H9 (cell line): ENCODE data around the gene PYGB. TPM values are rescaled to one million over a fixed set of nuclear protein-coding genes. Genes with fewer than 3 reads are reported as not detected.

Experiments used
- DNase-seq: peaks from one replicate; pipeline ENCODE4 v3.0.0-alpha.2; 2017
- H2AFZ ChIP-seq: one replicate; pipeline ENCODE4 v1.6.1; 2013; ENCODE audit warnings: mild to moderate bottlenecking, low read length, control low read depth, moderate library complexity
- H2AK5ac ChIP-seq: 2 replicates; pipeline ENCODE4 v1.6.1; 2013; ENCODE audit warnings: low read length, control low read depth, mixed read lengths; ENCODE audit not compliant: insufficient read length
- H2BK120ac ChIP-seq: one replicate; pipeline ENCODE4 v1.6.1; 2013; ENCODE audit warnings: low read depth, mild to moderate bottlenecking, low read length, control low read depth, inconsistent platforms; ENCODE audit not compliant: poor library complexity, severe bottlenecking
- H2BK12ac ChIP-seq: 2 replicates; pipeline ENCODE4 v1.6.1; 2013; ENCODE audit warnings: low read length, control low read depth, mixed read lengths, low read depth; ENCODE audit not compliant: insufficient read length
- H2BK15ac ChIP-seq: 2 replicates; pipeline ENCODE4 v1.6.1; 2013; ENCODE audit warnings: low read depth, low read length, control low read depth
- H2BK20ac ChIP-seq: one replicate; pipeline ENCODE4 v1.6.1; 2013; ENCODE audit warnings: low read depth, mild to moderate bottlenecking, low read length, control low read depth, inconsistent platforms; ENCODE audit not compliant: poor library complexity, severe bottlenecking
- H2BK5ac ChIP-seq: 2 replicates; pipeline ENCODE4 v1.6.1; 2013; ENCODE audit warnings: low read length, control low read depth, mixed read lengths; ENCODE audit not compliant: insufficient read length
- H3K14ac ChIP-seq: 2 replicates; pipeline ENCODE4 v1.6.1; 2013; ENCODE audit warnings: low read length, control low read depth; ENCODE audit not compliant: insufficient read depth
- H3K18ac ChIP-seq: 2 replicates; pipeline ENCODE4 v1.6.1; 2013; ENCODE audit warnings: low read depth, mild to moderate bottlenecking, mixed read lengths, low read length, control low read depth; ENCODE audit not compliant: insufficient read length
- H3K23ac ChIP-seq: 2 replicates; pipeline ENCODE4 v1.6.1; 2013; ENCODE audit warnings: low read length, control low read depth, mixed read lengths, low read depth; ENCODE audit not compliant: insufficient read length
- H3K23me2 ChIP-seq: 2 replicates; pipeline ENCODE4 v1.6.1; 2013; ENCODE audit warnings: low read depth, mild to moderate bottlenecking, mixed read lengths, low read length, control low read depth; ENCODE audit not compliant: insufficient read length, poor library complexity, severe bottlenecking
- H3K27ac ChIP-seq: 2 replicates; pipeline ENCODE4 v1.5.1; 2013; ENCODE audit warnings: low read length, control low read depth, mixed read lengths, low read depth; ENCODE audit not compliant: insufficient read length
- H3K27me3 ChIP-seq: 2 replicates; pipeline ENCODE4 v1.6.1; 2013; ENCODE audit warnings: low read length, control low read depth, inconsistent platforms; ENCODE audit not compliant: insufficient read depth
- H3K4ac ChIP-seq: 2 replicates; pipeline ENCODE4 v1.6.1; 2013; ENCODE audit warnings: low read depth, mild to moderate bottlenecking, control low read depth, inconsistent platforms, low read length, moderate library complexity
- H3K4me1 ChIP-seq: 2 replicates; pipeline ENCODE4 v1.6.1; 2013; ENCODE audit warnings: low read length, control low read depth, inconsistent platforms; ENCODE audit not compliant: insufficient read depth
- H3K4me2 ChIP-seq: 2 replicates; pipeline ENCODE4 v1.6.1; 2013; ENCODE audit warnings: low read length, control low read depth, mixed read lengths; ENCODE audit not compliant: insufficient read length, insufficient read depth
- H3K56ac ChIP-seq: 2 replicates; pipeline ENCODE4 v1.6.1; 2013; ENCODE audit warnings: low read depth, mild to moderate bottlenecking, mixed read lengths, low read length, control low read depth; ENCODE audit not compliant: insufficient read length
- H3K79me1 ChIP-seq: 2 replicates; pipeline ENCODE4 v1.6.1; 2013; ENCODE audit warnings: low read depth, mild to moderate bottlenecking, moderate library complexity, low read length, control low read depth, inconsistent platforms; ENCODE audit not compliant: insufficient read depth, poor library complexity, severe bottlenecking
- H3K79me2 ChIP-seq: 2 replicates; pipeline ENCODE4 v1.6.1; 2013; ENCODE audit warnings: low read length, control low read depth, inconsistent platforms; ENCODE audit not compliant: insufficient read depth
- H3K9ac ChIP-seq: 2 replicates; pipeline ENCODE4 v1.6.1; 2013; ENCODE audit warnings: low read length, control low read depth, mixed read lengths; ENCODE audit not compliant: insufficient read length; ENCODE audit errors: extremely low read depth
- H3K9me3 ChIP-seq: one replicate; pipeline ENCODE4 v1.6.1; 2013; ENCODE audit warnings: low read depth, low read length, inconsistent platforms; ENCODE audit not compliant: control insufficient read depth
- H3T11ph ChIP-seq: one replicate; pipeline ENCODE4 v1.6.1; 2013; ENCODE audit warnings: mild to moderate bottlenecking, low read length, control low read depth, inconsistent platforms
- H4K20me1 ChIP-seq: one replicate; pipeline ENCODE4 v1.6.1; 2013; ENCODE audit not compliant: control insufficient read depth, insufficient read length, insufficient read depth
- H4K5ac ChIP-seq: 2 replicates; pipeline ENCODE4 v1.6.1; 2013; ENCODE audit warnings: low read depth, mild to moderate bottlenecking, mixed read lengths, low read length, control low read depth; ENCODE audit not compliant: insufficient read length
- H4K8ac ChIP-seq: replicated peaks from 2 replicates; pipeline ENCODE4 v1.6.1; 2013; ENCODE audit warnings: low read length, control low read depth, mixed read lengths, low read depth; ENCODE audit not compliant: insufficient read length
- H4K91ac ChIP-seq: 2 replicates; pipeline ENCODE4 v1.6.1; 2013; ENCODE audit warnings: low read depth, mild to moderate bottlenecking, moderate library complexity, mixed read lengths, low read length, control low read depth; ENCODE audit not compliant: insufficient read length
- H3K27ac Mint-ChIP-seq, 3 experiments: 2 replicates in 2 of 3; 3 replicates in 1 of 3; pipeline ENCODE4 v1.8.0; 2020 to 2021; ENCODE audit warnings: mixed read lengths in 3 of 3, mild to moderate bottlenecking in 1 of 3, moderate library complexity in 1 of 3
- H3K27me3 Mint-ChIP-seq: 2 replicates; pipeline ENCODE4 v1.8.0; 2021; ENCODE audit warnings: low read depth, mild to moderate bottlenecking, moderate library complexity, mixed read lengths
- H3K36me3 Mint-ChIP-seq, 3 experiments: 2 replicates in 2 of 3; 3 replicates in 1 of 3; pipeline ENCODE4 v1.8.0; 2020 to 2021; ENCODE audit warnings: low read depth in 3 of 3, mixed read lengths in 3 of 3; ENCODE audit not compliant: insufficient read depth in 1 of 3
- H3K4me1 Mint-ChIP-seq, 2 experiments: 2 replicates each; pipeline ENCODE4 v1.8.0; 2020; ENCODE audit warnings: mixed read lengths in 2 of 2
- H3K4me3 Mint-ChIP-seq, 2 experiments: 2 replicates in 1 of 2; 3 replicates in 1 of 2; pipeline ENCODE4 v1.8.0; 2020 to 2021; ENCODE audit warnings: mild to moderate bottlenecking in 2 of 2, mixed read lengths in 2 of 2, moderate library complexity in 1 of 2
- H3K9me3 Mint-ChIP-seq, 2 experiments: 2 replicates in 1 of 2; 3 replicates in 1 of 2; pipeline ENCODE4 v1.8.0; 2020; ENCODE audit warnings: mild to moderate bottlenecking in 2 of 2, mixed read lengths in 2 of 2, moderate library complexity in 1 of 2
- CTCF ChIP-seq: fragments of 200-600 bp; sonication (generic); conservative IDR thresholded peaks from 3 replicates; pipeline ENCODE4 v1.8.0; 2021; ENCODE audit warnings: antibody characterized with exemption, mild to moderate bottlenecking
- WGBS: extraction: QIAGEN DNeasy Blood & Tissue Kit; methylation state at CpG from one replicate; pipeline ENCODE4 v1.1.7; 2013; ENCODE audit warnings: missing lambda C conversion rate, low lambda C conversion rate, mixed read lengths; ENCODE audit not compliant: insufficient read length; ENCODE audit errors: extremely low coverage; 5-methylcytosine and 5-hydroxymethylcytosine counted together
- total RNA-seq: library from RNA; stranded (reverse); gene quantifications from 2 replicates; pipeline ENCODE4 v1.2.1, GENCODE V29; 2021

Gene PYGB
- total RNA-seq, 1 experiment from 2014 or later = 46.9 TPM

GRCh38 chr20:25340380-25340779 lies 92.5 kb downstream of the PYGB start:
- Histone ChIP-seq H3K79me2 (no peaks in the 10 kb centered on the region; the same call in 1 of the 2 replicates), H4K20me1 (no peaks in the 10 kb centered on the region), H2BK120ac (no peak overlapping the region), H3K9me3 (no peaks in the 10 kb centered on the region), H4K8ac (no peak overlapping the region), H3K18ac (no peak overlapping the region), H3K4me1 (peaks cover 3% of the 10 kb centered on the region), H3K56ac (no peak overlapping the region), H3K23me2 (no peaks in the 10 kb centered on the region), H3K14ac (no peak overlapping the region), H3K27me3 (no peaks in the 10 kb centered on the region), H2AFZ (no peak overlapping the region), H2BK12ac (no peak overlapping the region), H3K23ac (no peak overlapping the region), H3K4me2 (no peak overlapping the region), H2BK15ac (no peak overlapping the region), H3K4ac (no peak overlapping the region), H3K79me1 (peaks cover 7% of the 10 kb centered on the region), H2BK20ac (no peak overlapping the region), H2AK5ac (no peak overlapping the region), H3K9ac (no peak overlapping the region), H3K27ac (no peak overlapping the region), H4K91ac (no peak overlapping the region), H2BK5ac (no peak overlapping the region), H4K5ac (no peak overlapping the region), H3T11ph (no peak overlapping the region)
- H3K4me1 Mint-ChIP-seq = peaks cover 20% of the 10 kb centered on the region in 2 experiments
- peaks cover 14 to 19% (median 17%) of the 10 kb centered on the region in 3 experiments for H3K36me3 Mint-ChIP-seq
- WGBS = no CpG with 5 or more reads among the region's 1 CpG
- H3K27me3 Mint-ChIP-seq = no peaks in the 10 kb centered on the region
- peaks cover 0 to 2% of the 10 kb centered on the region in 2 experiments; a peak in 1 of 5 replicates for H3K9me3 Mint-ChIP-seq
- no peak for DNase-seq
- H3K4me3 Mint-ChIP-seq = no peak overlapping the region
- no peak for TF ChIP-seq CTCF
- peak overlapping the region in 1 of 3 experiments; percentile 80; a peak in 3 of 7 replicates for H3K27ac Mint-ChIP-seq
